ENCODE measurements around the gene TRIM44.
"Not testable (repeated sequence)": the region's sequence is repeated elsewhere in the genome, so short reads cannot be mapped to it uniquely, and the experiment has no call there.

Gene TRIM44

GRCh38 chr11:35761899-35762298, 99.3 kb downstream of the TRIM44 start:
- DNase-seq, result no peak

DNA sequence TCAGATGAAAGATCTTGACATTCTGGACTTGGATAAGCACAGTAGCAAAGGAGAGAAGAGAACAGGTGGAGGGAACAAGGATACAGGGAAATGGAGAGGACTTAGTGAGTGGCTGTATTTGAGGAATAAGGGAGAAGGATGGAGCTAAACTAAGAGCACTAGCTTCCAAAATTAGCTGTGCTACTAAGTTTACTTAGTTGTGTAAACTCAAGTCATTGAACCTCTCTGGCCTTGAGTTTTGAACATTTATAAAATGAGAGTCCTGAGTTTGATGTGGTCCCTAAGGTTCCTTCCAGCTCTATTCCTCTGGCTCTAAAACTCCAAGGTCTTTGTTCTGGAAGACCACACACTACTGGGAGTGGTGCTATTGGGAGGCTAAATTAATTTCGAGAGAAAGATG, 100.7 kb downstream of the TRIM44 start:
- no peak for DNase-seq

DNA sequence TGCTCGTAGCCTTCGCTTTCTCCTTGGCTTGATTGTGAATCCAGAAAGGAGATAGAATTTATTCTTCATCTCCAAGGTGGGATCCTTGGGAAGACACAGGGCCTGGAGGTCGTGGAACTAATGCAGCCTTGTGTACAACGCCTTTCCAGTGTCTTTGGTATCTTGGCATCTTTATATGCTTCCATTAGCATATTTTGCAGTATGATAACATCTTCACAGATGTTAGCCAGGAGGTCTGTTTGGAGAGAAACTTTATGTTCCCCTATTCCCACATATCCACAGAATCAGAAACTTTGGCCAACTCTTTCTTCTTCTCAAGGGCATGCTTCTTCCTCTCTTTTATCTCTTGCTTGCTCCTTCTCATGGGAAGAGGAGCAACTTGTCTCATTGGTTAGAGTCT, 101.2 kb downstream of the TRIM44 start:
- DNase-seq, result no peak

DNA sequence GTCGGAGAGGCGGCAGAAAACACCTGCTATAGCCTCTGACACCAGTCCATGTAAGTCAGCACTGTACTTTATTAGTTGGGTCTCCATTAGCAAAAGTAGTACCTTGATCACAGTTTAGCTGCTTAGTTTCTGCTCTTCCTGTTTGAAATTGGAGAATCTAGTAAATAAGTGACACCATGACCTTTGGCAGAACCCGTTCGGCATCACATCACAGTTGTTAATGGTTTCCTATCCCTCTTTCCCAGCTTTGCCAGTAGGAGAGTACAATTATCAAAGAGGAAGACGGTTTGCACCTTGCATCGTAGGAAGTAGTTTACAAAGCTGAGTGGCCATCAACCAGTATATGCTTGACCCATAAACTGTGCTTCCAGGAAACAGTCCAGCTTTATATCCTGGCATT, 101.8 kb downstream of the TRIM44 start:
- no peak for DNase-seq

DNA sequence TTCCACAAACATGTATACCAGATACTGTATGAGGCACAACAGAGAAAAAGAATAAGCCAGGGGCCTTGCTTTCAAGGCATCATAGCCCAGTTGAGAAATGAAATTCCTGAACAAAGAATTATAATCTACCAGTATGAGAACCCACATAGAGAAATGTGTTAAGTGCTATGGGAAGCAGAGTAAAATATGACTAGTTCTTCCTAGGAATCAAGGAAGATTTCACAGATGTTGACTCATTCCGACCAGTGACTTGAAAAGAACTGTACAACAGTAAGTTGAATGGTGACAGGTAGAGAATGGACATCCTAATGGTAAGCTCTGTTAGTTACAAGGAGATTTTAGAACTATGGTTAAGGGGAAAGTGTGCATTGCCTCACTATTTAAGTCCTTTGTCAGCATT, 102.6 kb downstream of the TRIM44 start:
- no peak for DNase-seq

- DNase-seq, result no peak
Measured at GRCh38 chr11:35766651-35767050, 104.1 kb downstream of the TRIM44 start.

- DNase-seq, result not testable (repeated sequence)
Measured at GRCh38 chr11:35770425-35770824, 107.8 kb downstream of the TRIM44 start.

GRCh38 chr11:35771722-35772121, 109.1 kb downstream of the TRIM44 start:
- no peak for DNase-seq

DNA sequence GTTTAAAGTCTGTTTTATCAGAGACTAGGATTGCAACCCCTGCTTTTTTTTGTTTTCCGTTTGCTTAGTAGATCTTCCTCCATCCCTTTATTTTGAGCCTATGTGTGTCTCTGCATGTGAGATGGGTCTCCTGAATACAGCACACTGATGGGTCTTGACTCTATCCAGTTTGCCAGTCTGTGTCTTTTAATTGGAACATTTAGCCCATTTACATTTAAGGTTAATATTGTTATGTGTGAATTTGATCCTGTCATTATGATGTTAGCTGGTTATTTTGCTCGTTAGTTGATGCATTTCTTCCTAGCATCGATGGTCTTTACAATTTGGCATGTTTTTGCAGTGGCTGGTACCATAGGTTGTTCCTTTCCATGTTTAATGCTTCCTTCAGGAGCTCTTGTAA, 114.7 kb downstream of the TRIM44 start:
- not testable (repeated sequence) for DNase-seq

- not testable (repeated sequence) for DNase-seq
Measured at GRCh38 chr11:35778943-35779342, 116.4 kb downstream of the TRIM44 start.

- DNase-seq, result no peak
Measured at GRCh38 chr11:35779409-35779808, 116.8 kb downstream of the TRIM44 start.

GRCh38 chr11:35780951-35781860, 118.6 kb downstream of the TRIM44 start:
- no peak for DNase-seq

DNA sequence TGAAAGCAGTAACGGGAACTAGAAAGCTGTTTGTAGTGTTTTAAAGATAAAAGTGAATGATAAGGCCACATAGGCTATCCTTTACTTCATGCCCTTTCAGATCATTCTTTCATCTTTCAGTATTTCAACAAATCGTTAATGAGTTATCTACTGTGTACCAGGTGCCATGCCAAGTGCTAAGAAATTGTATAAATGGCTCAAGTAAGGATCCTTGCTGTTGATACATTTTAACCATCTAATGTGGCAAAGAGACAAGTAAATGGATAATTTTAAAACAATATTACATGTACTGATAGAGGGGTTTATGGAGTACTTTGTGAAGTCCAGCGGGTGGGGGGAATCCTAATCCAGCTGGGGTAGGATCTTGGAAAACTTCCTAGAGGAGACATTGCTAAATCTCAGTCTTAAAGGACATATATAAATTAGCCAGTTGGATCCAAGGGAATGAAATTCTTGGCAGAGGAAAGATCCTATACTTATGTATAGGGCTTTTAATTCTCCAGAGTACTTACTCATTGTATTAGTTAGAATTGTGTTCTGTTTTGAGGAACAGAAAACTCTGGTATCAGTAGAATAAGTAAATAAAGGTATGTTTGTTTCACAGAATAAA, 119.4 kb downstream of the TRIM44 start:
- DNase-seq, result no peak

- DNase-seq, result no peak
Measured at GRCh38 chr11:35783809-35784208, 121.2 kb downstream of the TRIM44 start.

DNA sequence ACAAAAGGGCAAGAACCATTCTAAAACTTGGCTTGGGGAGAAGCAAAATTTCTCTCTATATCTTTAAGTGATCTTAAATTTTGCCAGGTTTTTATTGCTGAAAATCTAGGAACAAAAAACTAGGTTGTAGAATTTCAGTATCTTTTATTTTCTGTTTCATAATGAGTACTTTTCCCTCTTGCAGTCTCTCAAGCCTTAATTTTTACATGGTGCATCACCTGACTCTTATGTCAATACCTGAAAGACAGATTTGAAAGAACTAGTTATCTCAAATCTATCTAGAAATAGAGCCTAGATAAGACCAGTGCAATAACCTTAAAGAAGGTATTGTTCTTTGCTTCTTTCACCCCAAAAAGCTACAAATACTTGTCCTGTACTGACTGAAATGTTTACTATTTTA, 122.1 kb downstream of the TRIM44 start:
- no peak for DNase-seq

GRCh38 chr11:35785287-35786167, 123.0 kb downstream of the TRIM44 start:
- DNase-seq, result no peak

DNA sequence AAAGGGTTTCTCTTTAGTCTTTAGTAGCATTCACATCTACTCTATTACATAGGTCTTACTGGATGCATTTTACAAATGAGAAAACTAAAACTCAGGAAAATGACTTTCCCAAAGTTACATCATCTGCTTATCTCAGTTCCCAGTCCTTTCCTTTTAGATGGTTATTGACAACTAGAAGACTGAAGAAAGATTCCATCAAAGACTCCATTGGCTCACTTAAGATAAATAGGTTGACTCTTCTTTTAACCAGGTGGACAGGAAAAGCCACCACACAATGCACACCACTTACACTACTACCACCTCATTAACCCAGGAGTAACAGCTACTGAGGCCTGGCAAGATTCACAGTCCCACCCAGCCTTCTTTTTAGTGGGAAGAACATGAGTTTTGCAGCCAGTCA, 123.6 kb downstream of the TRIM44 start:
- DNase-seq, result no peak

DNA sequence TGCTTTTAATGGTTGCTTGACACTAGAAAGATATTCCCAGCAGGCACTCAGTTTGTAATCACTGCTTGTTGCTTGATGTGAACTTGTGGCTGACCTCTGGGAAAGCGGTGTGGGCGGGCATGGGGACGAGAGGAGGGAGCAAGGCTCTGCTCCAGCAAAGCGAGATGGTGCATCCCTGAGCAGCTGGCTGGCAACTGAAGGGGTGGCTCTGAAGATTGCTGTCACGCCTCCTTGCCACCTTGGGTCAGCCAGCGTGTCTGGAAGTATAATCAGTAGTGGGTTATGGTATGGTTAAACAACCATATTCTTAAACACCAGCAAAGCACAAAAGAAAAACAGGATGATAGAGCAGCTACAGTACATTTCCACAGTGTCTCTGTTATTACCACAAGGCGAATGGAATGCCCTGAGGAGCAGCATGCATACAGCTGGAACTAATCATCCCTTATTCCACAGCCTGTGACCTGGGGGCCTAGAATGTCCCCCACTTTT, 124.5 kb downstream of the TRIM44 start:
- DNase-seq, result no peak

GRCh38 chr11:35787626-35788025, 125.1 kb downstream of the TRIM44 start:
- no peak for DNase-seq

DNA sequence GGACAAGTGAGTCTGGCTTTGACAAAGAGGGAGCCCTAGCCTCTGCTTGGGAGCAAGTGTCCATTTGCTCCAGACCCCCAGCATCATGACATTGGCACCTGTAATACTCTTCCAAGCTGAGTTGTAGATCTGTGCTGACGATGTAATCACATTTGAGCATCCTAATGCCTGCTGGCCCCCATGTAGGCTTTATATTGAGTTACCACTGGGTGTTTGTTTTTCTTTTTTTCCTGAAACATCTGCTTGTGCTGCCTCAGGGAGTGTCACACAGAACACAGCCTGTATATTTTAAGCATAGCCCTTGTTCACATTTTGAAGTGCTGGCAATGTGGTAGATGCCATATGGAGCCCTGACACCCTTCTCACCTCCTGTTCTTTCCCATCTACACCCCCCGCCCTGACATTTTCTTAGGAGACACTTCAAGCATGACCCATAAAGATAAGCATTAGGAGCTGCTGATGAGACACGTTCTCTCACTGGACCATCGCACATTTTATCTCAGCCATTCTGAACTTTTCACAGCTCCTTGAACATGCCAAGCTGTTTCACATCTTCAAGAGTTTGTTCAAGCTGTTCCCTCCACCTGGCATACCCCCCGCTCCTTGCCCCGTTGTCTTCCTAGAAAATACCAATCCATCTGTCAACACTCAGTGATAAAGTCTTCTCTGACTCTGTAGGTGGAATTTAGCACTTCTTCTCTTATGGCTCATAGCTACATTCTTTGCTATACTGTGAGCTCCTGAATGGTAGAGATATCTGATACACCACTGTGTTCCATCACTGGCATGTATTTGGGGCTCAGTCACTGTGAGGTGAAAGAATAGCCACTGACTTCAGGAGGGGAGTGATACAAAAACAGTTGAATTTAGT, 128.7 kb downstream of the TRIM44 start:
- no peak for DNase-seq

DNA sequence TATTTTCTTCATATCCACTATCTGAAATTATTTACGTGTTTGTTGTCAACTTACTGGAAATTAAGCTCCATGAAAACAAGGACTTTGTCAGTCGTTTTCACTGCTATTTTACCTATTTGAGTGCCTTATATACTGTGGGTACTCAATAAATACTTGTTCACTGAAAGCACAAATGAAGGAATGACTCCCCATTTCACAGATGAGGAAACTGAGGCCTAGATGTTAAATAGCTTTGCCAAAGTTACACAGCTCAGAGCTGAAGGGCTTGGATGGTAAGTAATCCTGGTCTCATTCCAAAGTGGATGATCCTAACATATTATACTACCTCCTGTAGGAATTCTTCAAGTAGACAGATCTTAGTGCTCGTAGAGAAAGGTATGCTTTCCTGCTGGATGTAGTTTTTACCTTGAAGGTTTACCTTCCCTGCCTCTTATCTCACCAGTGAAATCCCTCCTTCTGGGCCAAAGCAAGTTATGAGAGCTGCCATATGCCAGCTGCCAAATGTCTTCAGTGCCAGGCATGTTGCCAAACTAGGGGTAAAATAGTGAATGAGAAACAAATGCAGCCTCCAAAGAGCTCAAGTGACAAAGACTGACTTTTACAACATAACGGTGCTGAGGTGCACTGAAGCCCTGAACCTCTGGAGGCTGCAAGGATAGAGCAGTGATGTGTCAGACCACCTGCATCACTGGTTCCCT, 129.7 kb downstream of the TRIM44 start:
- no peak for DNase-seq

GRCh38 chr11:35792846-35793192, 130.2 kb downstream of the TRIM44 start:
- DNase-seq, result no peak

All from activated naive CD4-positive, alpha-beta T cell treated with Interleukin-2 at 50 U/mL for 16 hours (primary cell).